IMR-90 (cell line): ENCODE measurements around the gene NCAPD3. TPM values are rescaled to one million over a fixed set of nuclear protein-coding genes. Genes with fewer than 3 reads are reported as not detected.

ENCODE experiments used
- ATAC-seq: fragments of 200-7000 bp; cut with Tn5 transposase; 2 replicates; pipeline ENCODE4 v1.9.1; 2020; ENCODE audit warnings: low read depth, mild to moderate bottlenecking, moderate library complexity
- BruUV-seq: library from RNA; stranded (reverse); fragments of 400-500 nt; replicated peaks from 2 replicates; lab custom pipeline; 2021; lab: Mats Ljungman, UMichigan
- CTCF ChIA-PET: fragments of 300-600 bp; formaldehyde crosslinking; extraction: SDS; loops from one replicate; lab custom pipeline; 2021; ENCODE audit warnings: antibody characterized with exemption; lab: Yijun Ruan, JAX
- POLR2A ChIA-PET: fragments of 300-600 bp; sonication (Branson Sonifier 250); formaldehyde crosslinking; loops from one replicate; lab custom pipeline; 2022; ENCODE audit warnings: antibody characterized with exemption; ENCODE audit not compliant: unreplicated experiment; lab: Charles Lee
- DNase-seq: peaks from one replicate; pipeline ENCODE4 v3.0.0; 2013
- H2AFZ ChIP-seq: replicated peaks from 2 replicates; pipeline ENCODE3; 2013; ENCODE audit warnings: low read length, mild to moderate bottlenecking; ENCODE audit not compliant: poor library complexity
- H2AK5ac ChIP-seq: 2 replicates; pipeline ENCODE4 v1.6.1; 2013; ENCODE audit warnings: low read depth, low read length, inconsistent platforms
- H2AK9ac ChIP-seq: replicated peaks from 2 replicates; pipeline ENCODE3; 2013; ENCODE audit warnings: mild to moderate bottlenecking, low read depth, low read length, moderate library complexity; ENCODE audit not compliant: poor library complexity
- H2BK120ac ChIP-seq: 2 replicates; pipeline ENCODE4 v1.6.1; 2013; ENCODE audit warnings: low read depth, low read length, inconsistent platforms
- H2BK15ac ChIP-seq: 3 replicates; pipeline ENCODE4 v1.6.1; 2013; ENCODE audit warnings: low read depth, low read length, inconsistent platforms
- H2BK20ac ChIP-seq: 2 replicates; pipeline ENCODE4 v1.6.1; 2013; ENCODE audit warnings: low read depth, mild to moderate bottlenecking, inconsistent platforms, low read length, moderate library complexity
- H2BK5ac ChIP-seq: 2 replicates; pipeline ENCODE4 v1.6.1; 2013; ENCODE audit warnings: mild to moderate bottlenecking, low read depth, low read length, inconsistent platforms; ENCODE audit not compliant: poor library complexity, severe bottlenecking
- H3K14ac ChIP-seq: replicated peaks from 2 replicates; pipeline ENCODE4 v1.6.1; 2013; ENCODE audit warnings: low read depth, low read length, inconsistent platforms
- H3K18ac ChIP-seq: 2 replicates; pipeline ENCODE4 v1.6.1; 2013; ENCODE audit warnings: low read depth, low read length, control low read depth
- H3K23ac ChIP-seq: 2 replicates; pipeline ENCODE4 v1.6.1; 2013; ENCODE audit warnings: low read depth, low read length, inconsistent platforms
- H3K27ac ChIP-seq: 2 replicates; pipeline ENCODE4 v1.5.1; 2013; ENCODE audit warnings: mild to moderate bottlenecking, control low read depth, low read length; ENCODE audit not compliant: insufficient read depth
- H3K27me3 ChIP-seq: 2 replicates; pipeline ENCODE4 v1.6.1; 2013; ENCODE audit warnings: low read length; ENCODE audit not compliant: control insufficient read depth, insufficient read depth
- H3K36me3 ChIP-seq: 2 replicates; pipeline ENCODE4 v1.6.1; 2013; ENCODE audit warnings: low read length, mixed read lengths; ENCODE audit not compliant: control insufficient read depth, insufficient read depth
- H3K4ac ChIP-seq: 2 replicates; pipeline ENCODE4 v1.6.1; 2013; ENCODE audit warnings: low read depth, low read length, inconsistent platforms
- H3K4me1 ChIP-seq: 2 replicates; pipeline ENCODE4 v1.6.1; 2013; ENCODE audit warnings: low read length, mixed read lengths; ENCODE audit not compliant: control insufficient read depth, insufficient read depth
- H3K4me2 ChIP-seq: 2 replicates; pipeline ENCODE4 v1.6.1; 2013; ENCODE audit warnings: low read depth, mild to moderate bottlenecking, control low read depth, low read length, moderate library complexity
- H3K4me3 ChIP-seq: 2 replicates; pipeline ENCODE4 v1.5.1; 2013; ENCODE audit warnings: low read depth, mild to moderate bottlenecking, control low read depth, low read length, moderate library complexity; ENCODE audit not compliant: insufficient read depth
- H3K56ac ChIP-seq: 2 replicates; pipeline ENCODE4 v1.6.1; 2013; ENCODE audit warnings: low read length, inconsistent platforms; ENCODE audit not compliant: insufficient read depth; ENCODE audit errors: extremely low read depth
- H3K79me1 ChIP-seq, 2 experiments: 2 replicates each; pipeline ENCODE4 v1.6.1; 2013; ENCODE audit warnings: low read length in 2 of 2, inconsistent platforms in 1 of 2, low read depth in 1 of 2
- H3K9ac ChIP-seq: 2 replicates; pipeline ENCODE4 v1.6.1; 2013; ENCODE audit warnings: low read depth, low read length, control low read depth
- H3K9me1 ChIP-seq: 2 replicates; pipeline ENCODE4 v1.6.1; 2013; ENCODE audit warnings: low read length, inconsistent platforms; ENCODE audit not compliant: insufficient read depth
- H3K9me3 ChIP-seq: 2 replicates; pipeline ENCODE4 v1.6.1; 2013; ENCODE audit warnings: low read length; ENCODE audit not compliant: control insufficient read depth, insufficient read depth
- H4K20me1 ChIP-seq: 2 replicates; pipeline ENCODE4 v1.6.1; 2013; ENCODE audit warnings: low read length, inconsistent platforms; ENCODE audit not compliant: insufficient read depth
- H4K5ac ChIP-seq: 2 replicates; pipeline ENCODE4 v1.6.1; 2013; ENCODE audit warnings: mild to moderate bottlenecking, low read depth, low read length, control low read depth
- H4K8ac ChIP-seq, 2 experiments: 2 replicates each; pipeline ENCODE4 v1.6.1; 2013; ENCODE audit warnings: low read depth in 2 of 2, low read length in 2 of 2, control low read depth in 1 of 2, inconsistent platforms in 1 of 2
- H4K91ac ChIP-seq: 2 replicates; pipeline ENCODE4 v1.6.1; 2013; ENCODE audit warnings: low read depth, low read length, inconsistent platforms; ENCODE audit not compliant: insufficient read depth
- CEBPB ChIP-seq: IDR thresholded peaks from 2 replicates; pipeline ENCODE4 v1.6.1; 2012; ENCODE audit warnings: low read depth, low read length, improper control_type of control experiment
- MAFK ChIP-seq: IDR thresholded peaks from 2 replicates; pipeline ENCODE4 v1.6.1; 2012; ENCODE audit warnings: low read depth, low read length, improper control_type of control experiment
- WGBS, 2 experiments: methylation state at CpG; one replicate each; pipeline versions ENCODE4 v1.1.5 to v1.1.7; 2013; ENCODE audit warnings: missing lambda C conversion rate in 2 of 2; ENCODE audit not compliant: insufficient read length in 1 of 2; ENCODE audit errors: extremely low coverage in 2 of 2; 5-methylcytosine and 5-hydroxymethylcytosine counted together
- dilution Hi-C: fragments of 300-500 bp; cut with HindIII; formaldehyde crosslinking; loops from one replicate; pipeline ENCODE4 v1.14.3; 2018; ENCODE audit warnings: low sequenced_read_pairs; ENCODE audit not compliant: unreplicated experiment
- in situ Hi-C: fragments of 300-500 bp; cut with MboI; formaldehyde crosslinking; loops from 3 replicates; pipeline ENCODE4 v1.14.3; 2019; ENCODE audit warnings: low sequenced_read_pairs, inconsistent platforms, mixed read lengths
- intact Hi-C: fragments of 100-400 bp; cut with micrococcal nuclease; formaldehyde crosslinking; loops from 2 replicates; pipeline ENCODE4 v1.10.0; 2022
- polyA plus RNA-seq, 3 experiments: library from polyadenylated mRNA; depleted of rRNA; stranded (reverse); fragments of >200 nt; gene quantifications; 2 replicates each; pipeline ENCODE4 v1.2.3, GENCODE V29; 2012; ENCODE audit warnings: low replicate concordance in 1 of 3
- total RNA-seq: library from RNA; depleted of rRNA; stranded (reverse); fragments of >200 nt; gene quantifications from 2 replicates; pipeline ENCODE4 v1.2.3, GENCODE V29; 2012

NCAPD3 gene
- total and polyA plus RNA-seq, 2 of the 4 experiments (the other 2 are of a cell fraction), result 18.0 to 19.2 TPM

GRCh38 chr11:134181707-134182106, 42.1 kb downstream of the NCAPD3 start:
- H3K4ac ChIP-seq, result no peak overlapping the region
- no peak overlapping the region for H2BK20ac ChIP-seq
- DNase-seq (peak; percentile 46), ATAC-seq (peak; percentile 17; the same call in 1 of the 2 replicates)
- no peak overlapping the region for H2BK5ac ChIP-seq
- no peak overlapping the region for H3K4me2 ChIP-seq
- ChIA-PET POLR2A (no interaction called here), CTCF (no interaction called here)
- peaks cover 0 to 2% of the 10 kb centered on the region in 2 experiments; a peak in 1 of 4 replicates for H3K79me1 ChIP-seq
- H3K9ac ChIP-seq, result no peak overlapping the region
- TF ChIP-seq MAFK, result no peak
- 0 out of 2 replicates have a peak, but pooled peaks have one; percentile 13 for TF ChIP-seq CEBPB
- H3K9me1 ChIP-seq, result no peaks in the 10 kb centered on the region; the same call in 1 of the 2 replicates
- H4K5ac ChIP-seq, result no peak overlapping the region
- in situ Hi-C loops, result no loop called here
- H3K4me3 ChIP-seq, result no peak overlapping the region
- no peak overlapping the region for H3K56ac ChIP-seq
- intact Hi-C loops, result no loop called here
- BruUV-seq, result no TSS peak
- no peaks in the 10 kb centered on the region for H3K9me3 ChIP-seq
- H3K23ac ChIP-seq, result no peak overlapping the region
- H3K14ac ChIP-seq, result no peak overlapping the region
- no peak overlapping the region for H2AK9ac ChIP-seq
- H3K4me1 ChIP-seq, result peaks cover 4% of the 10 kb centered on the region; the same call in 1 of the 2 replicates
- no peak overlapping the region for H2BK15ac ChIP-seq
- H2AFZ ChIP-seq, result no peak overlapping the region
- dilution Hi-C loops, result no loop called here
- WGBS, 2 experiments, result no CpG with 5 or more reads among the region's 4 CpGs
- H2AK5ac ChIP-seq, result no peak overlapping the region
- H3K27me3 ChIP-seq, result no peaks in the 10 kb centered on the region
- no peaks in the 10 kb centered on the region for H4K20me1 ChIP-seq
- H3K27ac ChIP-seq, result no peak overlapping the region
- peaks cover 18% of the 10 kb centered on the region for H3K36me3 ChIP-seq
- no peak overlapping the region for H4K91ac ChIP-seq
- H3K18ac ChIP-seq, result no peak overlapping the region
- no peak overlapping the region for H4K8ac ChIP-seq
- no peak overlapping the region for H2BK120ac ChIP-seq
